ENCODE measurements around the gene CFAP74. TPM values are rescaled to one million over a fixed set of nuclear protein-coding genes. Genes with fewer than 3 reads are reported as not detected.
"Not testable (repeated sequence)": the region's sequence is repeated elsewhere in the genome, so short reads cannot be mapped to it uniquely, and the experiment has no call there.

The CFAP74 gene
- total RNA-seq, 4 donors from 2014 or later = not detected

DNA sequence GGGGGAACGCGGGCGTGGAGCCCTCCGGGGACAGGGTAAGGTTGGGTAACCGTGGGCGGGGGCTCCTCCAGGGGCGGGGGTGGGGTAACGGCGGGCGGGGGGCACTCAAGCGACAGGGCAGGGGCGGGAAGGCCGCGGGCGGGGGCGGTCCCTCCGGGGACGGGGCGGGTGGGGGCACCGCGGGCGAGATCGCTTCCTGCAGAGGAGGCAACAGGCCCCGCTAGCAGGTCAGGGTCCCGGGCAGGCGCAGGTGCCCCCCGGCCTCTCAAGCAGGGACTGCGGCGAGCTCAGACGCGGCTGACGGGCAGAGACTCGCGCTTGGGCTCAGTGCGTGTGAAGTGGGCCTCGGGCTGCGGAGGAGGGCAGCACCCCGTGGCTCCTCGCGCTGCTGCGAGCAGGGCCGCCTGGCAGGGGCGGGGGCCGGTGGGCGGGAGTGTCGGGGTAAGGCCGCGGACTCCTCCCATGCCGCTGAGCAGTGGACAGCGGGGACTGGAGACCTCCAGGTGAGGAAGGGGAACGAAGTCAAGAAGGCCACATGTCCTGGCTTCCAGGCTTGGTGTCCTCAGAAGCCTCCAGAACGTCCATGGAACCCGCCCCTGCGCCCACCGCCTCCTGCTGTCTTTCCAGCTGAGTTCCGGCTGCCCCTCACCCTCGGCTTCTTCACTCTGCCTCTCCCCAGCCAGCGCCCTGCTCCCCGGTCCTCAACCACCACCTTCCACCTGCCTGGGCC, 112.1 kb downstream of the CFAP74 start:
- Histone ChIP-seq H3K9me3 (no peaks in the 10 kb centered on the region), H3K4me1 (peaks cover 0 to 70% (median 52%) of the 10 kb centered on the region in 4 donors), H3K27me3 (peaks cover 0 to 18% of the 10 kb centered on the region in 2 donors), H3K36me3 (no peaks in the 10 kb centered on the region), H3K4me3 (peak overlapping the region; percentile 73 to 87 (median 80)), H3K27ac (peak overlapping the region; percentile 90 to 98 (median 95))
- WGBS, 2 donors = 0 to 9% methylated on average over 14 to 21 of the region's 59 CpGs
- DNase-seq (ENCODE audit: low spot score in 2 of 2) = peak in 1 of 2 donors; percentile 62
- TF ChIP-seq POLR2A (IDR thresholded peaks at IDR 0.05) (no peak), EP300 (IDR thresholded peaks at IDR 0.05) (peak in 1 of 2 donors; percentile 44)

DNA sequence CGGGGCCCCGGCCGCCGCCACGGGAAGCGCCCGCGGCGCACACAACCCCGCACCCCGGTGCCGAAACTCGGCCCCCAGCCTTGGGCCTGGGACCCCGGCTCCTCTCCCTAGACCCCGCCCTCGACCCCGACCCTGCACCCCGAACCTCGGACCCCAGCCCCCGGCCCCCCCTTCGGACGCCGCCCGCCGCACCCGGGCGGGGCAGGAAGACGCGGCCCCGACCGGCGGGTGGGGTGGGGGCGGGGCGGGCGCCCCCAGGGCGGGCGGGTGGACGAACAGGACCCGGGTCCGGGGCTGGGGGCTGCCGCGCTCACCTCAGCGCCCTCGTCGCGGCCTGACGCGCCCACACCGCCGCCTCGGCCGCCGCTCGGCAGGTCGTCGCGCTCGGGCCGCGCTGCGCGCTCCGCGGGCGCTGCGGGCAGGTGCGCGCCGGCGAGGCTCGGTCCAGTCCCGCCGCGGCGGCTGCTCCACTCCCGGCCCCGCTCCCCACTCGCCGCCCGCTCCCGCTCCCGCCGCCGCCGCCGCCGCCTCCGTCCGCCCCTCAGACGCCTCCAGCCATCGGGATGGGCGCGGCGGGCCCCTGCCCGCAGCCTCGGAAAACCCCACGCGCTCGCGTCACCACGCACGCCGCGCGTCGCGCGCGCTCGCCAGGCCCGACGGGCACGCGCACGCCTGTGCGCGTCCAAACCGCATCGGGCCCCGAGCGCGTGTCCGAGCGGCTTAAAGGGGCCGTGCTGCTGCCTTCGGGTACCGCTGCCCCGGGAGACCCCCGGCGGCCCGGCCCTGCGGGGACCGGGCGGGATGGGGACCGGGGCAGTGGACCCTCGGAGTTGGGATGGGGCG, 112.9 kb downstream of the CFAP74 start, which contains the start of gene GNB1:
Gene GNB1, minus strand, starts transcription at position 582 of the 843 bp plus-strand sequence. CDS start 65,634 bp downstream, outside the sequence.
- TF ChIP-seq POLR2A (IDR thresholded peaks at IDR 0.05) (peak; percentile 69 to 79), CTCF (IDR thresholded peaks at IDR 0.05) (peak in 1 of 5 experiments; percentile 38), EP300 (IDR thresholded peaks at IDR 0.05) (no peak)
- no peaks in the 10 kb centered on the region for H3K9me3 ChIP-seq
- peaks cover 0 to 11% of the 10 kb centered on the region in 2 donors for H3K27me3 ChIP-seq
- peaks cover 0 to 77% (median 56%) of the 10 kb centered on the region in 4 donors for H3K4me1 ChIP-seq
- H3K27ac ChIP-seq = peak within 1 kb of the TSS; percentile 90 to 98 (median 95)
- H3K36me3 ChIP-seq = no peaks in the 10 kb centered on the region
- peak; percentile 74 to 75 for DNase-seq (ENCODE audit: low spot score in 2 of 2)
- peak within 1 kb of the TSS; percentile 73 to 87 (median 80) for H3K4me3 ChIP-seq
- 0 to 2% methylated on average over 16 to 32 of the region's 137 CpGs for WGBS, 2 donors

GRCh38 chr1:1889847-1890505, 113.6 kb downstream of the CFAP74 start:
- H3K9me3 ChIP-seq = no peaks in the 10 kb centered on the region
- peak overlapping the region; percentile 39 to 87 (median 76) for H3K4me3 ChIP-seq
- peak overlapping the region; percentile 89 to 98 (median 91) for H3K27ac ChIP-seq
- peak in 1 of 2 donors; percentile 38 for DNase-seq (ENCODE audit: low spot score in 2 of 2)
- H3K27me3 ChIP-seq = peaks cover 0 to 4% of the 10 kb centered on the region in 2 donors
- TF ChIP-seq POLR2A (IDR thresholded peaks at IDR 0.05) = no peak
- peak in 1 of 2 donors; percentile 28 for TF ChIP-seq EP300 (IDR thresholded peaks at IDR 0.05)
- TF ChIP-seq CTCF (IDR thresholded peaks at IDR 0.05) = no peak
- H3K4me1 ChIP-seq = peaks cover 0 to 72% (median 51%) of the 10 kb centered on the region in 4 donors
- H3K36me3 ChIP-seq = no peaks in the 10 kb centered on the region
- WGBS, 2 donors = 1% methylated on average over 71 to 85 of the region's 88 CpGs

DNA sequence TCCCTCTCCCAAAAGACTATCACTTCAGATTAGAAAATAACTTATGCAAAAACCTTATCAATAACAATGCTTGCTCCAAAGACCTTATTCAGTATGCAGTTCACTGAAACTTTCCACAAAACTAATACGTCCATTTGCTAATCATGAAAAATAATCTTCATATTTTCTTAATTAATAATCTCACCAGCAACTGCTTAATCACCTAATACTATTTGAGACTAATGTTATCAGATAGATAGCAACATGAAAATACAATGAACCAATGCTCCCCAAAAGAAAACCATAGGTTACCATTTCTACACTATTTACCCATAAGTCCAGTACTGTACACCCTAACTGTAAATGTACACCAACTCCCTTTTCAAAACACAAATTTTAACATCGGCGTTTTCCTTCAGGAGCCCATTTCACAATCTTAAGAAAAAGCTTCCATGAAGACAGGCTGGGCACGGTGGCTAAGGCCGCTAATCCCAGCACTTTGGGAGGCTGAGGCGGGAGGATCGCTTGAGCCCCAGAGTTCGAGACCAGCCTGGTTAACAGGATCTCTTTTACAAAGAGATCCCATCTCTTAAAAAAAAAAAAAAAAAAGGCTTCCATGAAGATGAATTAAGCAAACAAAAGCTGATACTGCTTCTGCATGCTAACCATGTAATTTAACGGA, 114.4 kb downstream of the CFAP74 start:
- Histone ChIP-seq H3K27me3 (no peaks in the 10 kb centered on the region), H3K9me3 (no peaks in the 10 kb centered on the region), H3K4me3 (peak overlapping the region; percentile 39 to 87 (median 76)), H3K4me1 (peaks cover 0 to 66% (median 43%) of the 10 kb centered on the region in 4 donors), H3K27ac (peak overlapping the region in 3 of 4 donors; percentile 89 to 98 (median 92)), H3K36me3 (no peaks in the 10 kb centered on the region)
- DNase-seq (ENCODE audit: low spot score in 2 of 2) = no peak
- WGBS, 2 donors = 4 to 6% methylated on average over 9 of the region's 9 CpGs
- TF ChIP-seq POLR2A (IDR thresholded peaks at IDR 0.05) (no peak), CTCF (IDR thresholded peaks at IDR 0.05) (no peak), EP300 (IDR thresholded peaks at IDR 0.05) (no peak)

- H3K9me3 ChIP-seq; H3K36me3 ChIP-seq; H3K4me3 ChIP-seq; H3K27ac ChIP-seq; H3K27me3 ChIP-seq; DNase-seq (ENCODE audit: low spot score in 2 of 2): not testable (repeated sequence)
- H3K4me1 ChIP-seq = peaks cover 0 to 78% (median 27%) of the 10 kb centered on the region in 4 donors
- WGBS, 2 donors = 73 to 77% methylated on average over 11 of the region's 11 CpGs
Observed at GRCh38 chr1:1883890-1884289, 119.7 kb downstream of the CFAP74 start.

All from tibial nerve (tissue), 4 donors.